GM10266 (cell line): ENCODE measurements around the gene EYS.

Experiments used
- DNase-seq: peaks from one replicate; pipeline ENCODE4 v3.0.0; 2012; ENCODE audit errors: extremely low spot score
- TF ChIP-seq, protein P1 (sequence below): IDR thresholded peaks from 2 replicates; pipeline ENCODE4 v1.5.1; 2012; ENCODE audit warnings: mild to moderate bottlenecking, low read depth; ENCODE audit not compliant: control insufficient read depth, insufficient read depth; ENCODE audit errors: missing control alignments

EYS gene

DNA sequence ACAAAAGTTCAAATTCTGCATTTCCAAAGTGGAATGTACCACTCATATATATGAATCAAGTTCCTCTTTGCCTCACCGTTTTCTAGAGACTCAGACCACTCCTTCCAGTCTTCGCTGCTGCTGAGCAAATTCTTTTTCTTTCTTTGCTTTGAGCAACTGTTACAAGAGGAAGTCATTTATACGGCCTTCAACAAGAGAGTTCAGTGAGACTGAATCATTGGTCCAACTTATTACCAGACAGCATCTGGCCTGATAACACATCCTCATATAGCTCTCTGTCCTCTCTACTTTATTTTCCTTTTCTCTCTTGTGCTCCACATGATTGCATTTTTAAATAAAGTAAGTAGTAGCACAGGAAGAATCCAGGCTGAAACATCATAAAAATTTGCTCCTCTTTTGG is 1418.7 kb downstream of the EYS start:
- DNase-seq = no peak
- TF ChIP-seq, protein P1, sequence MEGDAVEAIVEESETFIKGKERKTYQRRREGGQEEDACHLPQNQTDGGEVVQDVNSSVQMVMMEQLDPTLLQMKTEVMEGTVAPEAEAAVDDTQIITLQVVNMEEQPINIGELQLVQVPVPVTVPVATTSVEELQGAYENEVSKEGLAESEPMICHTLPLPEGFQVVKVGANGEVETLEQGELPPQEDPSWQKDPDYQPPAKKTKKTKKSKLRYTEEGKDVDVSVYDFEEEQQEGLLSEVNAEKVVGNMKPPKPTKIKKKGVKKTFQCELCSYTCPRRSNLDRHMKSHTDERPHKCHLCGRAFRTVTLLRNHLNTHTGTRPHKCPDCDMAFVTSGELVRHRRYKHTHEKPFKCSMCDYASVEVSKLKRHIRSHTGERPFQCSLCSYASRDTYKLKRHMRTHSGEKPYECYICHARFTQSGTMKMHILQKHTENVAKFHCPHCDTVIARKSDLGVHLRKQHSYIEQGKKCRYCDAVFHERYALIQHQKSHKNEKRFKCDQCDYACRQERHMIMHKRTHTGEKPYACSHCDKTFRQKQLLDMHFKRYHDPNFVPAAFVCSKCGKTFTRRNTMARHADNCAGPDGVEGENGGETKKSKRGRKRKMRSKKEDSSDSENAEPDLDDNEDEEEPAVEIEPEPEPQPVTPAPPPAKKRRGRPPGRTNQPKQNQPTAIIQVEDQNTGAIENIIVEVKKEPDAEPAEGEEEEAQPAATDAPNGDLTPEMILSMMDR = no peak

DNA sequence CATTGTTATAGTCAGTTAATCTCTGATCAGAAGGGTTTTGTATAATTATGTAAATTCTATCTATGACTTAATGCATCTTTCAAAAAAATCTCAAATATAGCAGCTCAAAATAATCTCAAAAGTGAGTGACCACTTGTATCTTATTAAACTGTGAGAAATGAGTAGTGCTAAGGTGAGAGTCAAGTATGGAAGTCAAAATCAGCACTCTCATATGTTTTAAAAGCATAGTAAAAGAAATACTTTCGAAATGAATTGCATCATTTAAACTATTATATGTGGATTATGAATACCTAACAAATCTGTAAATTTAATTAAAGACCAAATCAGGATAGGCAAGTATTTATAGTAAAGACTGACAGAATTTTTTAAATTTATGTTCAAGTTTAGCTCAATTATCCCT is 1425.9 kb downstream of the EYS start:
- TF ChIP-seq, protein P1 = no peak
- no peak for DNase-seq

DNA sequence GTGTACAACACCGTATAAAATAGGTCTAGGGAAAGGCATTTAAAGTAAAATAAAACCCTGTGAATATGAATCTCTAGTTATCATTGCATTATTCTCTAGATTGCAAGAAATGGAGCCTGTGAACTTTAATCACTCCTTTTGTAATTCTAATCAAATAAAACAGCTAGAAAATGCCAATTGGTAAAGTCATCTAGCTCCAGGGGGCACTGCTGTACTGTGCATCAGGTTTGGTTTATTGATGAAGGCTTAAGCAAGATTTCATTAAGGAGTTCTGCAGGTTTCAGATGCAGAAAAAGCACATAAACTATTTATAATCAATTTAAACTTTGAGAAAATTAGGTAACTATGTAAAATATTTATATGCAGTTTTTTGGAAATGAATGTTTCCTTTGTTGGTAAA is 1426.5 kb downstream of the EYS start:
- peak; percentile 10 for DNase-seq
- TF ChIP-seq, protein P1 = peak; percentile 54

DNA sequence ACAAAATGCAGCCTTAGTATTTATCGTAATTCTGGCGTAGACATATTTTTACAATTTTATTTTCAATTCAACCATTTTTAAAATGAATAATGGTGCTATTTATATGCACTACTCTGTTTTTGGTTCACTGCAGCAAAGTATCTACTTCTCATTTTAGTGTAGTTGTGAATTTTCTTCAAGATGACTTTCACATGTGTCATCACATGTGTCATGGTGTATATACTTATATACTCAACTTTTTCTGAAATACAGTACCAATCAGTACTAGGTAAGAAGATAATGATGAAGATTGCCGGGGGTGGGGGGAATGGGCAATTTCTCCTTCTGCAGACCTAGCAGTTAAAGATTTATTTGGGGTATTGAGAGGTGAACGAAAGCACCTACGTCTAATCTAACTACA is 1436.9 kb downstream of the EYS start:
- TF ChIP-seq, protein P1 = no peak
- no peak for DNase-seq

DNA sequence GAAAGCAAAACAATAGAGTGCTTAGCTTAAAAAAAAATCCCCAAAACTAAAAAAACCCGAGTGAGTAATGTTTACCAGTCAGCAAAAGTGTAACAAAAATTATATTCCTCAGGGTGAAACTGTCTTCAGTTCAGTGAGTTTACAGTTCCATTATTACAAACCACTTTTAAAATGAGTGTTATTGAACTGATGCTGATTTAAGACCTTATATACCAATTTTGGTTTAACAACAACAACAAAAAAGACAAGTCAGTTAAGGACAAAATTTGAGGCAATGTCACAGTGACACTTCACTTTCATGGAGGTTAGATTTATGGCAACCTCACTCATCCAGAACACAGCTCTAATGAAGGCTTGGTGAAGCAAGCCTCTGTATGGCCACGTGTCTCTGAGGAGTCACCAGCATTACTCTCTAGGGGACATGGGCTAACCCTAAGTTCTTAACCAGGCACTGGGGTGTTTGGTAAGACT is 1440.6 kb downstream of the EYS start:
- TF ChIP-seq, protein P1 = no peak
- peak; percentile 24 for DNase-seq

DNA sequence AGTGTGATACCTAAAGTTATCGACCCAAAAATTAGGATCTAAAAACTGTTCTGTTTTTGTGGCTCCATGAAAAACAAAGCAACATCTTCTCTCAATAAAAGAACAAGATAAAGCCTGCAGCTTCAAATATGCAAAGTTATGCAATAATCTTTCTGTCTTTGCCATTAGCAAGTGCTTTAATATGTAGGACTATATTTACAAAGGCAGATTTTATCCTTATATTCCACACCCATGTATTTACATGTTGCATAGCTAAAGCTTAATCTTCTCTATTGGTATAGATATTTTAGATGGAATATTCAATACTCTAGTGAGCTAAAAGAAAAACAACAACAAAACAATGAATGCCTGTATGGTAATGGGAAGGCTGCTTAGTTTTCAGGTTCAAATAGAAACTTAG is 1443.2 kb downstream of the EYS start:
- no peak for DNase-seq
- TF ChIP-seq, protein P1 = no peak

DNA sequence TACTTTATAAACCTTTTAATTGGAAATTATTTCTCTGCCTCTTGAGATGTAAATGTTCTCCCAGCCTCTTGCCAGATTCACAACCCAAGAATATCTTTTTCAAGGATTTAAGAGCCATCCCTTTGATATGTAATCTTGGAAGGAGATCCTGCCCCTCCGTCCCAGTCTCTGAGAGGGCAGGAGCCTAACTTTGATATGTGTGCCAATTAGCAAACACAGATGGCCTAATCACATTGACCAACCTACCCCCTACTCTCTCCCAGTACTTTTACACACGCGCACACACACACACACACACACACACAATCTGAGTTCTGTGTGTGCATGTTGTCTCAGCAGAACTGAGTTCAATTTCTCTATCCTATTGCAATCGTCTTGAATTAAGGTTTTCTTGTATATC is 1447.7 kb downstream of the EYS start:
- DNase-seq = no peak
- TF ChIP-seq, protein P1 = no peak
